ENCODE data around the gene NPFFR1. TPM values are rescaled to one million over a fixed set of nuclear protein-coding genes. Genes with fewer than 3 reads are reported as not detected.

Gene NPFFR1
- total and polyA plus RNA-seq, 10 of the 15 experiments (the other 5 are each of a cell fraction or from before 2014, with no cell fraction given), result 0.03 TPM; not detected in 9

DNA sequence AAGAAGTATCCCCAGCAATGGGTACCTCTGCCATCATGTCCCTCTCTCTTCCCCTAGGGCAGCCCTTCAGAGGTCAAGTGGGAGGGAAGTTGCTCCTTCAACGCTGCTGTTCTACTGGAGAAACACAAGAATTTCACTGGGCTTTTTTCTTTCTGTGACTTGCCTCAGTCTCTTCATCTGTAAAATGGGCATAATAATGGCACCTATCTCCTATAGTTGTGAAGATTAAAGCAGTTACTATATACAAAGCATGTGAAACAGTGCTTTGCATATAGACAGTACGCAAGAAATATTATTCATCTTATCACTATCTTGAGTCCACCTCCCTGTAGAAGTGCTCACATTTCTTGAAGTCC, 1.6 kb upstream of the NPFFR1 start:
- H3K27me3 ChIP-seq (replicated peaks in 1 of 2; ENCODE audit: control insufficient read depth in 2 of 2, insufficient read depth in 2 of 2, low read length in 1 of 2), result peaks cover 7 to 12% of the 10 kb centered on the region in 2 experiments
- intact Hi-C loops (cut with micrococcal nuclease; ENCODE audit: unreplicated experiment) (no loop called here), in situ Hi-C loops (cut with MboI) (no loop called here)
- no peak overlapping the region for H3K4me2 ChIP-seq (ENCODE audit: control insufficient read depth, insufficient read depth)
- RAD21 ChIA-PET (ENCODE audit: unreplicated experiment), result interaction anchor here (0.6 to 1.6 kb wide), 2 partner anchors 12 to 18 kb away, joined by 3 to 4 read pairs; no protein-coding TSS in a partner anchor
- 96% methylated on average over 2 of the region's 2 CpGs for WGBS (ENCODE audit: insufficient coverage, insufficient replicate concordance, low lambda C conversion rate, missing lambda C conversion rate)
- SMC1A ChIA-PET (ENCODE audit: uncharacterized antibody, unreplicated experiment), result interaction anchor here (1.9 kb wide), 1 partner anchor 79 kb away, joined by 6 read pairs; no protein-coding TSS in a partner anchor
- no peak overlapping the region for H3K9ac ChIP-seq (ENCODE audit: control insufficient read depth, insufficient read depth, low read length)
- BruUV-seq (replicated peaks), result no TSS peak
- H3K79me2 ChIP-seq (ENCODE audit: control insufficient read depth, insufficient read depth, low read length), result no peaks in the 10 kb centered on the region
- ATAC-seq (no peak), FAIRE-seq (no peak), DNase-seq (ENCODE audit: low read depth, low spot score) (no peak)
- no peaks in the 10 kb centered on the region for H4K20me1 ChIP-seq (ENCODE audit: control insufficient read depth, insufficient read depth)
- H2AFZ ChIP-seq (ENCODE audit: control insufficient read depth, low read depth, low read length), result no peak overlapping the region
- no peak overlapping the region for H3K27ac ChIP-seq (ENCODE audit: control insufficient read depth, insufficient read depth)
- no peaks in the 10 kb centered on the region for H3K4me1 ChIP-seq (ENCODE audit: control insufficient read depth, insufficient read depth, low read length)
- POLR2A ChIA-PET, result interaction anchor here (0.5 kb wide), 2 partner anchors 9 to 30 kb away, joined by 4 read pairs; no protein-coding TSS in a partner anchor
- H3K4me3 ChIP-seq, result no peak overlapping the region
- CTCF ChIA-PET, result interaction anchor here (1.6 kb wide), 1 partner anchor 13 kb away, joined by 10 read pairs; no protein-coding TSS in a partner anchor
- no peak for TF ChIP-seq RUNX3 (IDR thresholded peaks at IDR 0.05; ENCODE audit: low read length)
- TF ChIP-seq SMARCA5 (IDR thresholded peaks at IDR 0.05), result no peak
- TF ChIP-seq, protein P1, sequence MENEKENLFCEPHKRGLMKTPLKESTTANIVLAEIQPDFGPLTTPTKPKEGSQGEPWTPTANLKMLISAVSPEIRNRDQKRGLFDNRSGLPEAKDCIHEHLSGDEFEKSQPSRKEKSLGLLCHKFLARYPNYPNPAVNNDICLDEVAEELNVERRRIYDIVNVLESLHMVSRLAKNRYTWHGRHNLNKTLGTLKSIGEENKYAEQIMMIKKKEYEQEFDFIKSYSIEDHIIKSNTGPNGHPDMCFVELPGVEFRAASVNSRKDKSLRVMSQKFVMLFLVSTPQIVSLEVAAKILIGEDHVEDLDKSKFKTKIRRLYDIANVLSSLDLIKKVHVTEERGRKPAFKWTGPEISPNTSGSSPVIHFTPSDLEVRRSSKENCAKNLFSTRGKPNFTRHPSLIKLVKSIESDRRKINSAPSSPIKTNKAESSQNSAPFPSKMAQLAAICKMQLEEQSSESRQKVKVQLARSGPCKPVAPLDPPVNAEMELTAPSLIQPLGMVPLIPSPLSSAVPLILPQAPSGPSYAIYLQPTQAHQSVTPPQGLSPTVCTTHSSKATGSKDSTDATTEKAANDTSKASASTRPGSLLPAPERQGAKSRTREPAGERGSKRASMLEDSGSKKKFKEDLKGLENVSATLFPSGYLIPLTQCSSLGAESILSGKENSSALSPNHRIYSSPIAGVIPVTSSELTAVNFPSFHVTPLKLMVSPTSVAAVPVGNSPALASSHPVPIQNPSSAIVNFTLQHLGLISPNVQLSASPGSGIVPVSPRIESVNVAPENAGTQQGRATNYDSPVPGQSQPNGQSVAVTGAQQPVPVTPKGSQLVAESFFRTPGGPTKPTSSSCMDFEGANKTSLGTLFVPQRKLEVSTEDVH (IDR thresholded peaks at IDR 0.05; ENCODE audit: low read depth, partially characterized antibody), result no peak
- TF ChIP-seq JUNB (IDR thresholded peaks at IDR 0.05), result no peak
- no peak for TF ChIP-seq ESRRA (IDR thresholded peaks at IDR 0.05; ENCODE audit: low read length)
- TF ChIP-seq JUND (IDR thresholded peaks at IDR 0.05; ENCODE audit: low read depth, low read length), result no peak
- no peak for TF ChIP-seq TBL1XR1 (IDR thresholded peaks at IDR 0.05; ENCODE audit: low read depth, low read length)
- no peak for TF ChIP-seq CHD1 (IDR thresholded peaks at IDR 0.05; ENCODE audit: low read depth, low read length)
- no peak for TF ChIP-seq YBX1 (IDR thresholded peaks at IDR 0.05)
- no peaks in the 10 kb centered on the region for H3K9me3 ChIP-seq (replicated peaks; ENCODE audit: control insufficient read depth, insufficient read depth, low read length)
- no peaks in the 10 kb centered on the region for H3K36me3 ChIP-seq (ENCODE audit: control insufficient read depth in 2 of 2, insufficient read depth in 2 of 2, low read length in 1 of 2)
